ENCODE data around the gene ZYX.

- TF ChIP-seq CTCF (IDR thresholded peaks at IDR 0.05) (no peak), EZH2phosphoT487 (IDR thresholded peaks at IDR 0.05; ENCODE audit: borderline replicate concordance, low read depth) (no peak), TAF1 (IDR thresholded peaks at IDR 0.05; ENCODE audit: borderline replicate concordance, low read depth, low read length) (no peak), RCOR1 (IDR thresholded peaks at IDR 0.05; ENCODE audit: low read length) (no peak), FOSL2 (IDR thresholded peaks at IDR 0.05; ENCODE audit: borderline replicate concordance, low read depth) (no peak), JUND (IDR thresholded peaks at IDR 0.05) (no peak), RFX5 (IDR thresholded peaks at IDR 0.05; ENCODE audit: low read length) (no peak), USF2 (IDR thresholded peaks at IDR 0.05; ENCODE audit: borderline replicate concordance, low read depth, low read length) (no peak), RAD21 (IDR thresholded peaks at IDR 0.05; ENCODE audit: low read length) (no peak)
- TF ChIP-seq, protein P1, sequence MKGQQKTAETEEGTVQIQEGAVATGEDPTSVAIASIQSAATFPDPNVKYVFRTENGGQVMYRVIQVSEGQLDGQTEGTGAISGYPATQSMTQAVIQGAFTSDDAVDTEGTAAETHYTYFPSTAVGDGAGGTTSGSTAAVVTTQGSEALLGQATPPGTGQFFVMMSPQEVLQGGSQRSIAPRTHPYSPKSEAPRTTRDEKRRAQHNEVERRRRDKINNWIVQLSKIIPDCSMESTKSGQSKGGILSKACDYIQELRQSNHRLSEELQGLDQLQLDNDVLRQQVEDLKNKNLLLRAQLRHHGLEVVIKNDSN (IDR thresholded peaks at IDR 0.05; ENCODE audit: borderline replicate concordance, low read depth): no peak
Measured at GRCh38 chr7:143439866-143440265, 58.7 kb downstream of the ZYX start.
